Motor neuron (in vitro differentiated cells): Measurements from ENCODE around the gene MAG. TPM values are rescaled to one million over a fixed set of nuclear protein-coding genes. Genes with fewer than 3 reads are reported as not detected.
A peak's percentile ranks its signal among the peaks of the same experiment; 100 is the strongest.

Source experiments
- ATAC-seq, 8 experiments: fragments of 200-7000 bp; cut with Tn5 transposase; replicated peaks in 6 of 8; 2 replicates each; pipeline ENCODE4 v1.8.0; 2021; ENCODE audit warnings: mild to moderate bottlenecking in 8 of 8, moderate library complexity in 8 of 8
- H3K27ac ChIP-seq, 2 donors: fragments of 250-450 bp; sonication (Bioruptor Pico); 2 replicates each; pipeline ENCODE4 v1.9.0; 2021; ENCODE audit warnings: antibody characterized with exemption in 2 of 2, mild to moderate bottlenecking in 2 of 2, moderate library complexity in 1 of 2
- H3K4me1 ChIP-seq, 2 donors: fragments of 250-450 bp; sonication (Bioruptor Pico); replicated peaks in 1 of 2; 2 replicates each; pipeline ENCODE4 v1.6.1; 2021; ENCODE audit warnings: antibody characterized with exemption in 2 of 2, mild to moderate bottlenecking in 2 of 2, moderate library complexity in 1 of 2
- H3K4me3 ChIP-seq, 5 donors: fragments of 250-450 bp; sonication (Bioruptor Pico); 2 replicates each; pipeline ENCODE4 v1.9.0; 2021; ENCODE audit warnings: antibody characterized with exemption in 5 of 5, mild to moderate bottlenecking in 5 of 5, moderate library complexity in 4 of 5
- WGBS, 10 experiments: fragments of 450-650 bp; shearing (Covaris generic); methylation state at CpG; one replicate each; pipeline ENCODE4 v1.0.0; 2022; 5-methylcytosine and 5-hydroxymethylcytosine counted together
- in situ Hi-C, 9 experiments: fragments of 400-800 bp; cut with MboI; loops; one replicate each; pipeline ENCODE4 v1.15.0; 2021; ENCODE audit warnings: low sequenced_read_pairs in 9 of 9, low pct_unique_long_range_greater_than_20kb in 2 of 9; ENCODE audit not compliant: unreplicated experiment in 9 of 9
- total RNA-seq, 8 experiments: library from RNA; unstranded; fragments of 300-600 nt; gene quantifications; 2 replicates each; pipeline versions ENCODE4 v1.2.3 to v1.2.4, GENCODE V29; 2022

MAG gene
- total RNA-seq, 8 experiments from 2014 or later = 0.42 to 0.73 (median 0.62) TPM; not detected in 5

GRCh38 chr19:35267818-35268535, 24.0 kb upstream of the MAG start:
- Histone ChIP-seq H3K4me3 (peak overlapping the region; percentile 76 to 100 (median 79)), H3K4me1 (peaks cover 8 to 10% of the 10 kb centered on the region in 2 donors), H3K27ac (peak overlapping the region; percentile 97 to 98)
- 0% methylated on average over 1 to 4 of the region's 100 CpGs; no CpG with 5 or more reads in 6 of the 10 experiments for WGBS, 10 experiments
- peak; percentile 47 to 60 (median 50) for ATAC-seq
- in situ Hi-C loops = loop anchor here in 1 of 9 experiments (25.0 kb wide), 2 partner anchors 106 to 206 kb away; partner anchors contain the start of gene FXYD5

GRCh38 chr19:35268536-35269437, 23.2 kb upstream of the MAG start, which contains the start of gene USF2:
USF2 (plus strand) TSS chr19:35268962; CDS start chr19:35269102, 140 bp downstream.
- no CpG with 5 or more reads among the region's 126 CpGs for WGBS, 10 experiments
- in situ Hi-C loops = loop anchor here in 1 of 9 experiments (25.0 kb wide), 2 partner anchors 106 to 206 kb away; partner anchors contain the start of gene FXYD5

GRCh38 chr19:35269438-35270117, 22.4 kb upstream of the MAG start:
- no CpG with 5 or more reads among the region's 66 CpGs for WGBS, 10 experiments
- Histone ChIP-seq H3K27ac (peak overlapping the region; percentile 97 to 98), H3K4me1 (peaks cover 8 to 10% of the 10 kb centered on the region in 2 donors), H3K4me3 (peak overlapping the region; percentile 76 to 100 (median 79))
- in situ Hi-C loops = loop anchor here in 1 of 9 experiments (25.0 kb wide), 2 partner anchors 107 to 207 kb away; partner anchors contain the start of gene FXYD5
- peak; percentile 49 to 84 (median 80) for ATAC-seq

More at GRCh38 chr19:35268536-35269437, 23.2 kb upstream of the MAG start, which contains the start of gene USF2:
- peaks cover 8 to 10% of the 10 kb centered on the region in 2 donors for H3K4me1 ChIP-seq
- peak; percentile 8 to 40 (median 24) for ATAC-seq
- peak within 1 kb of the TSS; percentile 97 to 98 for H3K27ac ChIP-seq
- H3K4me3 ChIP-seq = peak within 1 kb of the TSS; percentile 76 to 100 (median 79)

- ATAC-seq = no peak
- WGBS, 10 experiments = 76 to 100% (median 93%) methylated on average over 1 to 9 of the region's 16 CpGs; no CpG with 5 or more reads in 1 of the 10 experiments
- in situ Hi-C loops = loop anchor here in 1 of 9 experiments (25.0 kb wide), 2 partner anchors 108 to 208 kb away; partner anchors contain the start of gene FXYD5
- peaks cover 8 to 10% of the 10 kb centered on the region in 2 donors for H3K4me1 ChIP-seq
- peak overlapping the region in 1 of 5 donors; percentile 79 for H3K4me3 ChIP-seq
- H3K27ac ChIP-seq = no peak overlapping the region
Observed at GRCh38 chr19:35270381-35270811, 21.6 kb upstream of the MAG start.

- in situ Hi-C loops = loop anchor here in 1 of 9 experiments (25.0 kb wide), 2 partner anchors 109 to 209 kb away; partner anchors contain the start of gene FXYD5
- 100% methylated on average over 1 to 2 of the region's 7 CpGs; no CpG with 5 or more reads in 8 of the 10 experiments for WGBS, 10 experiments
- Histone ChIP-seq H3K27ac (no peak overlapping the region), H3K4me1 (peaks cover 8 to 10% of the 10 kb centered on the region in 2 donors), H3K4me3 (no peak overlapping the region)
- no peak for ATAC-seq
Observed at GRCh38 chr19:35271546-35271945, 20.4 kb upstream of the MAG start.

- no peak for ATAC-seq
- in situ Hi-C loops = loop anchor here in 1 of 9 experiments (25.0 kb wide), 2 partner anchors 110 to 210 kb away; partner anchors contain the start of gene FXYD5
- H3K4me1 ChIP-seq = peaks cover 4% of the 10 kb centered on the region in 2 donors
- 80 to 100% (median 95%) methylated on average over 1 to 9 of the region's 16 CpGs; no CpG with 5 or more reads in 2 of the 10 experiments for WGBS, 10 experiments
- no peak overlapping the region for H3K4me3 ChIP-seq
- H3K27ac ChIP-seq = no peak overlapping the region
Observed at GRCh38 chr19:35272122-35272719, 19.7 kb upstream of the MAG start.

GRCh38 chr19:35272954-35273649, 18.9 kb upstream of the MAG start:
- no peak for ATAC-seq
- in situ Hi-C loops = loop anchor here in 1 of 9 experiments (25.0 kb wide), 2 partner anchors 111 to 211 kb away; partner anchors contain the start of gene FXYD5
- Histone ChIP-seq H3K4me1 (peaks cover 4% of the 10 kb centered on the region in 2 donors), H3K4me3 (no peak overlapping the region), H3K27ac (no peak overlapping the region)
- WGBS, 10 experiments = 60 to 100% (median 78%) methylated on average over 1 to 7 of the region's 10 CpGs; no CpG with 5 or more reads in 2 of the 10 experiments

GRCh38 chr19:35273686-35274259, 18.2 kb upstream of the MAG start:
- in situ Hi-C loops = loop anchor here in 1 of 9 experiments (25.0 kb wide), 2 partner anchors 111 to 211 kb away; partner anchors contain the start of gene FXYD5
- peaks cover 4% of the 10 kb centered on the region in 2 donors for H3K4me1 ChIP-seq
- 20 to 100% (median 83%) methylated on average over 1 to 10 of the region's 14 CpGs; no CpG with 5 or more reads in 1 of the 10 experiments for WGBS, 10 experiments
- no peak overlapping the region for H3K4me3 ChIP-seq
- H3K27ac ChIP-seq = no peak overlapping the region
- no peak for ATAC-seq

GRCh38 chr19:35274323-35274722, 17.6 kb upstream of the MAG start:
- no peak overlapping the region for H3K27ac ChIP-seq
- no peak overlapping the region for H3K4me3 ChIP-seq
- in situ Hi-C loops = loop anchor here in 1 of 9 experiments (25.0 kb wide), 2 partner anchors 112 to 212 kb away; partner anchors contain the start of gene FXYD5
- ATAC-seq = no peak
- H3K4me1 ChIP-seq = peaks cover 4% of the 10 kb centered on the region in 2 donors
- WGBS, 10 experiments = 87 to 100% (median 100%) methylated on average over 3 to 5 of the region's 5 CpGs; no CpG with 5 or more reads in 5 of the 10 experiments

GRCh38 chr19:35276706-35277281, 15.2 kb upstream of the MAG start:
- Histone ChIP-seq H3K4me3 (no peak overlapping the region), H3K4me1 (peaks cover 6 to 10% of the 10 kb centered on the region in 2 donors), H3K27ac (no peak overlapping the region)
- ATAC-seq = no peak
- WGBS, 10 experiments = 60 to 93% (median 90%) methylated on average over 1 to 9 of the region's 28 CpGs; no CpG with 5 or more reads in 6 of the 10 experiments
- in situ Hi-C loops = no loop called here
